SK-N-SH (cell line): Measurements from ENCODE around the gene MARS1.

ENCODE experiments used
- CTCF ChIP-seq: fragments of 200-600 bp; sonication (generic); IDR thresholded peaks from 2 replicates; pipeline ENCODE4 v1.6.1; 2017; ENCODE audit warnings: antibody characterized with exemption, mild to moderate bottlenecking, moderate library complexity
- MEF2A ChIP-seq: IDR thresholded peaks from 2 replicates; pipeline ENCODE4 v1.4.0; 2012; ENCODE audit warnings: low read depth, borderline replicate concordance
- NFIC ChIP-seq: IDR thresholded peaks from 2 replicates; pipeline ENCODE4 v1.4.0; 2012; ENCODE audit warnings: borderline replicate concordance
- PBX3 ChIP-seq: IDR thresholded peaks from 2 replicates; pipeline ENCODE4; 2012
- RAD21 ChIP-seq: IDR thresholded peaks from 2 replicates; pipeline ENCODE4 v1.6.1; 2012; ENCODE audit warnings: mild to moderate bottlenecking, low read length
- REST ChIP-seq: IDR thresholded peaks from 2 replicates; pipeline ENCODE4 v1.6.1; 2012; ENCODE audit warnings: mild to moderate bottlenecking, low read depth, low read length, moderate library complexity
- USF2 ChIP-seq: fragments of 150-350 bp; IDR thresholded peaks from 2 replicates; pipeline ENCODE4 v1.6.1; 2017; ENCODE audit warnings: antibody characterized with exemption, low read length, low read depth, borderline replicate concordance

- TF ChIP-seq CTCF (no peak), USF2 (no peak), RAD21 (no peak), NFIC (no peak), REST (no peak), PBX3 (no peak), MEF2A (no peak)
Measured at GRCh38 chr12:57554453-57554852, 66.6 kb downstream of the MARS1 start.
